HG02759 (cell line): ENCODE results near the gene UNC13A.

Experiments
- ATAC-seq: cut with Tn5 transposase; IDR thresholded peaks from one replicate; pipeline ENCODE4 v1.9.1; 2021; ENCODE audit warnings: mild to moderate bottlenecking, moderate library complexity; ENCODE audit not compliant: unreplicated experiment

The UNC13A gene

GRCh38 chr19:17632577-17632976 lies 55.6 kb downstream of the UNC13A start:
- ATAC-seq, result no peak

- no peak for ATAC-seq
These were observed 58.4 kb downstream of the UNC13A start for GRCh38 chr19:17629760-17630159.

- ATAC-seq, result no peak
These were observed 60.2 kb downstream of the UNC13A start for GRCh38 chr19:17627921-17628320.

GRCh38 chr19:17627161-17627560 lies 61.0 kb downstream of the UNC13A start:
- no peak for ATAC-seq

- ATAC-seq, result no peak
These were observed 61.6 kb downstream of the UNC13A start for GRCh38 chr19:17626456-17627015.

GRCh38 chr19:17625980-17626379 lies 62.2 kb downstream of the UNC13A start:
- ATAC-seq, result no peak

- ATAC-seq, result no peak
These were observed 63.1 kb downstream of the UNC13A start for GRCh38 chr19:17625043-17625442.

GRCh38 chr19:17624314-17624991 lies 63.7 kb downstream of the UNC13A start:
- ATAC-seq, result no peak

GRCh38 chr19:17623224-17623935 lies 64.8 kb downstream of the UNC13A start:
- ATAC-seq, result no peak

- no peak for ATAC-seq
These were observed 67.5 kb downstream of the UNC13A start for GRCh38 chr19:17620696-17621095.

GRCh38 chr19:17618936-17619335 lies 69.2 kb downstream of the UNC13A start:
- no peak for ATAC-seq

GRCh38 chr19:17618281-17618903 lies 69.8 kb downstream of the UNC13A start:
- ATAC-seq, result no peak

GRCh38 chr19:17617807-17618192 lies 70.4 kb downstream of the UNC13A start:
- no peak for ATAC-seq

- ATAC-seq, result no peak
These were observed 71.0 kb downstream of the UNC13A start for GRCh38 chr19:17616961-17617806.

- ATAC-seq, result no peak
These were observed 71.5 kb downstream of the UNC13A start for GRCh38 chr19:17616686-17616960.

- ATAC-seq, result no peak
These were observed 72.1 kb downstream of the UNC13A start for GRCh38 chr19:17615889-17616685.

GRCh38 chr19:17614476-17614875 lies 73.7 kb downstream of the UNC13A start:
- ATAC-seq, result no peak

GRCh38 chr19:17611462-17612244 lies 76.5 kb downstream of the UNC13A start:
- ATAC-seq, result no peak

- ATAC-seq, result no peak
These were observed 77.8 kb downstream of the UNC13A start for GRCh38 chr19:17610384-17610783.

- no peak for ATAC-seq
These were observed 80.2 kb downstream of the UNC13A start for GRCh38 chr19:17607936-17608335.
